ENCODE results near the gene LDHAL6A. TPM values are rescaled to one million over a fixed set of nuclear protein-coding genes. Genes with fewer than 3 reads are reported as not detected.

LDHAL6A gene
- total and polyA plus RNA-seq, 2 donors (not counting 3 experiments of a cell fraction or from before 2014, with no cell fraction given) = not detected

GRCh38 chr11:18468961-18469360, 13.3 kb downstream of the LDHAL6A start:
- Histone ChIP-seq H3K9ac (replicated peaks; ENCODE audit: extremely low read depth, insufficient read depth, low read length) (no peak overlapping the region), H3K36me3 (ENCODE audit: control insufficient read depth in 2 of 2, extremely low read depth in 1 of 2, insufficient read depth in 2 of 2, low read length in 2 of 2) (no peaks in the 10 kb centered on the region), H3K27me3 (ENCODE audit: control insufficient read depth in 2 of 2, insufficient read depth in 2 of 2, low read length in 2 of 2) (no peaks in the 10 kb centered on the region), H3K9me3 (replicated peaks; ENCODE audit: control insufficient read depth, insufficient read depth, low read length) (no peaks in the 10 kb centered on the region), H3K79me2 (ENCODE audit: control insufficient read depth, insufficient read depth, low read length) (no peaks in the 10 kb centered on the region), H2AFZ (ENCODE audit: low read depth, low read length) (no peak overlapping the region), H4K20me1 (replicated peaks; ENCODE audit: control insufficient read depth, extremely low read depth, insufficient read depth, low read length) (no peaks in the 10 kb centered on the region), H3K4me2 (ENCODE audit: insufficient read depth, low read length) (no peak overlapping the region), H3K9me1 (replicated peaks; ENCODE audit: control insufficient read depth, extremely low read depth, insufficient read depth, low read length) (no peaks in the 10 kb centered on the region), H3K4me1 (ENCODE audit: control insufficient read depth, extremely low read depth, insufficient read depth, low read length) (no peaks in the 10 kb centered on the region), H3K4me3 (replicated peaks in 1 of 3; ENCODE audit: insufficient read depth in 1 of 3, low read depth in 1 of 3, low read length in 3 of 3) (no peak overlapping the region), H3K27ac (ENCODE audit: insufficient read depth, low read depth, low read length) (no peak overlapping the region)
- ChIA-PET CTCF (no interaction called here), POLR2A (no interaction called here)
- intact Hi-C loops (cut with micrococcal nuclease) = no loop called here
- BruUV-seq (replicated peaks) = no TSS peak
- dilution Hi-C loops (cut with MboI; ENCODE audit: extremely low pct_ligation_motif_present, low sequenced_read_pairs) = no loop called here
- DNase-seq (ENCODE audit: low read depth, low spot score) (no peak), FAIRE-seq (no peak)
- TF ChIP-seq GATA2 (IDR thresholded peaks at IDR 0.05; ENCODE audit: insufficient read depth, insufficient read length, low read depth, low read length) (no peak), POLR2AphosphoS5 (IDR thresholded peaks at IDR 0.05; ENCODE audit: insufficient read depth, low read depth, low read length) (no peak), FOS (IDR thresholded peaks at IDR 0.05; ENCODE audit: borderline replicate concordance, insufficient read depth, low read length) (no peak), MYC (IDR thresholded peaks at IDR 0.05; ENCODE audit: low read depth, low read length) (no peak), POLR2A (IDR thresholded peaks at IDR 0.05; ENCODE audit: low read depth, low read length) (no peak)

- Histone ChIP-seq H3K36me3 (ENCODE audit: control insufficient read depth in 2 of 2, extremely low read depth in 1 of 2, insufficient read depth in 2 of 2, low read length in 2 of 2) (no peaks in the 10 kb centered on the region), H3K9me3 (replicated peaks; ENCODE audit: control insufficient read depth, insufficient read depth, low read length) (no peaks in the 10 kb centered on the region), H3K79me2 (ENCODE audit: control insufficient read depth, insufficient read depth, low read length) (no peaks in the 10 kb centered on the region), H3K4me1 (ENCODE audit: control insufficient read depth, extremely low read depth, insufficient read depth, low read length) (no peaks in the 10 kb centered on the region), H3K27ac (ENCODE audit: insufficient read depth, low read depth, low read length) (no peak overlapping the region), H3K27me3 (ENCODE audit: control insufficient read depth in 2 of 2, insufficient read depth in 2 of 2, low read length in 2 of 2) (no peaks in the 10 kb centered on the region), H4K20me1 (replicated peaks; ENCODE audit: control insufficient read depth, extremely low read depth, insufficient read depth, low read length) (no peaks in the 10 kb centered on the region), H3K4me3 (replicated peaks in 1 of 3; ENCODE audit: insufficient read depth in 1 of 3, low read depth in 1 of 3, low read length in 3 of 3) (no peak overlapping the region), H3K9me1 (replicated peaks; ENCODE audit: control insufficient read depth, extremely low read depth, insufficient read depth, low read length) (no peaks in the 10 kb centered on the region), H3K4me2 (ENCODE audit: insufficient read depth, low read length) (no peak overlapping the region), H3K9ac (replicated peaks; ENCODE audit: extremely low read depth, insufficient read depth, low read length) (no peak overlapping the region), H2AFZ (ENCODE audit: low read depth, low read length) (no peak overlapping the region)
- CTCF ChIA-PET = no interaction called here
- intact Hi-C loops (cut with micrococcal nuclease) (no loop called here), dilution Hi-C loops (cut with MboI; ENCODE audit: extremely low pct_ligation_motif_present, low sequenced_read_pairs) (no loop called here)
- POLR2A ChIA-PET = no interaction called here
- FAIRE-seq (no peak), DNase-seq (ENCODE audit: low read depth, low spot score) (no peak)
- TF ChIP-seq MAX (IDR thresholded peaks at IDR 0.05; ENCODE audit: insufficient read depth, insufficient read length) = no peak
- no peak for TF ChIP-seq POLR2AphosphoS5 (IDR thresholded peaks at IDR 0.05; ENCODE audit: insufficient read depth, low read depth, low read length)
- no peak for TF ChIP-seq JUN (IDR thresholded peaks at IDR 0.05; ENCODE audit: borderline replicate concordance, insufficient read depth, insufficient read length, low read depth)
- no peak for TF ChIP-seq MYC (IDR thresholded peaks at IDR 0.05; ENCODE audit: low read depth, low read length)
- no peak for TF ChIP-seq CTCF (IDR thresholded peaks at IDR 0.05; ENCODE audit: extremely low read depth in 1 of 2, insufficient read depth in 1 of 2, low read depth in 1 of 2, low read length in 2 of 2)
- TF ChIP-seq EZH2 (IDR thresholded peaks at IDR 0.05; ENCODE audit: borderline replicate concordance, low read depth, low read length, severe bottlenecking) = no peak
- no peak for TF ChIP-seq GATA2 (IDR thresholded peaks at IDR 0.05; ENCODE audit: insufficient read depth, insufficient read length, low read depth, low read length)
- no peak for TF ChIP-seq POLR2A (IDR thresholded peaks at IDR 0.05; ENCODE audit: low read depth, low read length)
- TF ChIP-seq FOS (IDR thresholded peaks at IDR 0.05; ENCODE audit: borderline replicate concordance, insufficient read depth, low read length) = no peak
- no TSS peak for BruUV-seq (replicated peaks)
Measured at GRCh38 chr11:18471995-18472394, 16.3 kb downstream of the LDHAL6A start.
